Uterus (tissue), 4 donors: ENCODE data around the gene SCN10A. TPM values are rescaled to one million over a fixed set of nuclear protein-coding genes. Genes with fewer than 3 reads are reported as not detected.

Experiments
- DNase-seq, 2 donors: peaks; one replicate each; pipeline ENCODE4 v3.0.0-alpha.2; 2019 to 2020
- H3K27ac ChIP-seq, 2 donors: fragments of 200-600 bp; sonication (generic); 1 replicate in 1 of 2; 2 replicates in 1 of 2; pipeline ENCODE4 v1.5.1; 2016 to 2018
- H3K27me3 ChIP-seq, 2 donors: fragments of 200-600 bp; sonication (generic); one replicate each; pipeline ENCODE4 v1.5.1; 2018 to 2019; ENCODE audit warnings: control low read depth in 1 of 2
- H3K36me3 ChIP-seq, 2 donors: fragments of 200-600 bp; sonication (generic); one replicate each; pipeline ENCODE4 v1.5.1; 2019; ENCODE audit warnings: control low read depth in 1 of 2
- H3K4me1 ChIP-seq, 2 donors: fragments of 200-600 bp; sonication (generic); one replicate each; pipeline ENCODE4 v1.5.1; 2018 to 2019; ENCODE audit warnings: control low read depth in 1 of 2
- H3K4me3 ChIP-seq, 2 donors: fragments of 200-600 bp; sonication (generic); 1 replicate in 1 of 2; 2 replicates in 1 of 2; pipeline ENCODE4 v1.5.1; 2018 to 2019; ENCODE audit warnings: mild to moderate bottlenecking in 1 of 2
- H3K9me3 ChIP-seq, 2 donors: fragments of 200-600 bp; sonication (generic); one replicate each; pipeline ENCODE4 v1.5.1; 2019; ENCODE audit warnings: control low read depth in 1 of 2
- POLR2A ChIP-seq, 2 donors: fragments of 450-650 bp; IDR thresholded peaks; one replicate each; pipeline ENCODE4 v1.6.1; 2016; ENCODE audit warnings: antibody characterized with exemption in 2 of 2, mild to moderate bottlenecking in 1 of 2, moderate library complexity in 1 of 2
- intact Hi-C: fragments of 100-400 bp; cut with DNase I; formaldehyde crosslinking; loops from one replicate; pipeline ENCODE4 v1.15.1; 2023; ENCODE audit warnings: low total_unique reads
- total RNA-seq, 4 donors: library from RNA; depleted of rRNA in 3 of 4; stranded (reverse); fragments of >200 nt in 3 of 4; gene quantifications; one replicate each; pipeline versions ENCODE4 v1.1.0 to v1.2.4, GENCODE V29; 2014 to 2023
- TF ChIP-seq, protein P1 (sequence below), 4 experiments: fragments of 200-600 bp in 2 of 4; fragments of 450-650 bp in 2 of 4; sonication (generic) in 2 of 4; IDR thresholded peaks; one replicate each; pipeline ENCODE4 v1.5.1; 2016 to 2019; ENCODE audit warnings: antibody characterized with exemption in 4 of 4, mild to moderate bottlenecking in 2 of 4, moderate library complexity in 1 of 4
- donor health status: DM: yes; HTN: yes; CAD: no.

The SCN10A gene
- total RNA-seq, 4 donors from 2014 or later, result not detected

DNA sequence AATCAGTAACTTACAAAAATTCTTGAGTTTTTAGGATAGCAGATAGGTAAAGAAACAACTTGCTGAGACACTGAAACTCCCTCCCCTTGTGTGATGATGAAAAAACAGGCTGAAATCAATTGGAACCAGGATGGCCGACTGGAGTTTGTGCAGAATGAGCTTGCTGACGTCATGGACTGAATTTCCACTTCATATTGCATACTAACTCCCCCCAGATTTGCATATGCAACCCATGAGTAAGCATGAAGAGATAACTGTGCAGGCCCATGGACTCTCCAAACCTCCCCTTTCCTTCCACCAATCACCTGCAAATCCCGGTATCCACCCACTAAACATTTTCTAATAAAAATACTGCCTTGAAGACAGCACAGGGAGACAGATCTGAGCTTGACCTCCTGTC is 84.5 kb downstream of the SCN10A start:
- H3K27me3 ChIP-seq, result no peaks in the 10 kb centered on the region
- no peak for DNase-seq
- H3K9me3 ChIP-seq, result no peaks in the 10 kb centered on the region
- no peak overlapping the region for H3K4me3 ChIP-seq
- no peaks in the 10 kb centered on the region for H3K36me3 ChIP-seq
- H3K27ac ChIP-seq, result no peak overlapping the region
- TF ChIP-seq POLR2A (IDR thresholded peaks at IDR 0.05), result no peak
- TF ChIP-seq, protein P1, sequence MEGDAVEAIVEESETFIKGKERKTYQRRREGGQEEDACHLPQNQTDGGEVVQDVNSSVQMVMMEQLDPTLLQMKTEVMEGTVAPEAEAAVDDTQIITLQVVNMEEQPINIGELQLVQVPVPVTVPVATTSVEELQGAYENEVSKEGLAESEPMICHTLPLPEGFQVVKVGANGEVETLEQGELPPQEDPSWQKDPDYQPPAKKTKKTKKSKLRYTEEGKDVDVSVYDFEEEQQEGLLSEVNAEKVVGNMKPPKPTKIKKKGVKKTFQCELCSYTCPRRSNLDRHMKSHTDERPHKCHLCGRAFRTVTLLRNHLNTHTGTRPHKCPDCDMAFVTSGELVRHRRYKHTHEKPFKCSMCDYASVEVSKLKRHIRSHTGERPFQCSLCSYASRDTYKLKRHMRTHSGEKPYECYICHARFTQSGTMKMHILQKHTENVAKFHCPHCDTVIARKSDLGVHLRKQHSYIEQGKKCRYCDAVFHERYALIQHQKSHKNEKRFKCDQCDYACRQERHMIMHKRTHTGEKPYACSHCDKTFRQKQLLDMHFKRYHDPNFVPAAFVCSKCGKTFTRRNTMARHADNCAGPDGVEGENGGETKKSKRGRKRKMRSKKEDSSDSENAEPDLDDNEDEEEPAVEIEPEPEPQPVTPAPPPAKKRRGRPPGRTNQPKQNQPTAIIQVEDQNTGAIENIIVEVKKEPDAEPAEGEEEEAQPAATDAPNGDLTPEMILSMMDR (IDR thresholded peaks at IDR 0.05), result no peak
- H3K4me1 ChIP-seq, result no peaks in the 10 kb centered on the region
- intact Hi-C loops, result no loop called here

GRCh38 chr3:38730281-38730680 is 85.7 kb downstream of the SCN10A start:
- Histone ChIP-seq H3K27me3 (no peaks in the 10 kb centered on the region), H3K36me3 (no peaks in the 10 kb centered on the region), H3K27ac (no peak overlapping the region), H3K9me3 (no peaks in the 10 kb centered on the region), H3K4me3 (no peak overlapping the region), H3K4me1 (no peaks in the 10 kb centered on the region)
- TF ChIP-seq POLR2A (IDR thresholded peaks at IDR 0.05), result no peak
- TF ChIP-seq, protein P1 (IDR thresholded peaks at IDR 0.05), result no peak
- no peak for DNase-seq
- intact Hi-C loops, result no loop called here

GRCh38 chr3:38728008-38728407 is 88.0 kb downstream of the SCN10A start:
- Histone ChIP-seq H3K4me3 (no peak overlapping the region), H3K4me1 (no peaks in the 10 kb centered on the region), H3K36me3 (no peaks in the 10 kb centered on the region), H3K27ac (no peak overlapping the region), H3K9me3 (no peaks in the 10 kb centered on the region), H3K27me3 (no peaks in the 10 kb centered on the region)
- no peak for DNase-seq
- intact Hi-C loops, result no loop called here
- TF ChIP-seq, protein P1 (IDR thresholded peaks at IDR 0.05), result no peak
- TF ChIP-seq POLR2A (IDR thresholded peaks at IDR 0.05), result no peak

DNA sequence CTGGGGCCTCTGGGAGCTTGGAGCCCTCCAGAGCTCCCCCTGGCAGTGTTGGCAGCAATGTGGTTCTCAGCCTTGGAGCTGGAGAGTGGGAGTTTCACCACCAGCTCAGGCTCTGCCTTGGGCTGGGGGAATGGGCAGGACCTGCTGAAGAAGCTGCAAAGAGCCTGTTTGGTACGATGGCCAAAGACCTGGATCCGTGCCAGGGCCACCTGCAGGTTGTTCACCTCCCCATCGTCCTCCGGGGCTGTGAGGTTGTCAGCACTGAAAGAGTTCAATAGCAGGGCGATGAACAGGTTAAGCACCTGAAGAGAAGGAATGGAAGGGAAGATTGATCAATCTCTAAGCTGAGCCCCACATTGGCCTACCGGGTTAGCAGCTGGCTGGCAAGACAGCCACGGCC is 89.3 kb downstream of the SCN10A start:
- H3K27ac ChIP-seq, result no peak overlapping the region
- TF ChIP-seq, protein P1 (IDR thresholded peaks at IDR 0.05), result no peak
- no peak for TF ChIP-seq POLR2A (IDR thresholded peaks at IDR 0.05)
- DNase-seq, result no peak
- no peaks in the 10 kb centered on the region for H3K9me3 ChIP-seq
- no peaks in the 10 kb centered on the region for H3K27me3 ChIP-seq
- H3K4me3 ChIP-seq, result no peak overlapping the region
- intact Hi-C loops, result no loop called here
- no peaks in the 10 kb centered on the region for H3K4me1 ChIP-seq
- no peaks in the 10 kb centered on the region for H3K36me3 ChIP-seq

DNA sequence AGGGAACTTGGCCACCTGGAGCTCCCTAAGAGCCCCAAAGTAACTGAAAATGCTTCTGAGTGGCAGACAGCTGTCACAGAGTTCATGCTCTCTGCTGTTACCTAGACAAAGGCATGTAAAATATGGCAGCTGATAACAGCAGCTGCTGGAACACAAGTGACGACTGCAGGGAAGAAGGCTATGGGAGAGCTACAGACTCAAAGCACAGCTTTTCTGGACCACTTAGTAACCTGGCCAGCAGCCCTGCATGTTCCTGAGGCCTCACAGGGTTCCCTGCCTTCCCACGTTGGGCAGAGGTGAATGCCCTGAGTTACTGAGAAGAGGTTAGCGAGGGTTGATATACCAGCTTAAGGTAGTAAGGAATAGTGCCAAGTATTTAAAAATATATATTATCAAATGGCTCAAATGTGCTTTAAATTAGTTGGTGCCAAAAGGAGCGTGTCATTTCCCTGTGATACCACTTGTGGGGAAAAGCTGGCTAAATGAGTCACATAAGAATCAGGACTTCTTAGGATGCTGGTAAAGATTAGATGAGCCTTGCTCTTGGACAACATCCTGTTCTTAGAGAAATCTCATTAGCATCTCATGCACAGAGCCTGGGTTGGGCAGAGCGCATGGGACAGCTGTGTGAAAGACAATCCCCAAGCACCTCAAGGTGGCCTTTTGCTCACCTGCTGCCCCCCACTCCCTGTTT is 90.1 kb downstream of the SCN10A start:
- Histone ChIP-seq H3K9me3 (no peaks in the 10 kb centered on the region), H3K36me3 (no peaks in the 10 kb centered on the region), H3K4me1 (no peaks in the 10 kb centered on the region), H3K27me3 (no peaks in the 10 kb centered on the region), H3K4me3 (no peak overlapping the region), H3K27ac (no peak overlapping the region)
- intact Hi-C loops, result no loop called here
- TF ChIP-seq, protein P1 (IDR thresholded peaks at IDR 0.05), result no peak
- no peak for TF ChIP-seq POLR2A (IDR thresholded peaks at IDR 0.05)
- DNase-seq, result no peak
